Stimulated activated naive CD4-positive, alpha-beta T cell (primary cell): Measurements from ENCODE around the gene KRT38.
"Not testable (repeated sequence)": the region's sequence is repeated elsewhere in the genome, so short reads cannot be mapped to it uniquely, and the experiment has no call there.

Experiments
- DNase-seq, 6 experiments: peaks; one replicate each; lab custom pipeline; 2025; lab: John Stamatoyannopoulos, UW

Gene KRT38

DNA sequence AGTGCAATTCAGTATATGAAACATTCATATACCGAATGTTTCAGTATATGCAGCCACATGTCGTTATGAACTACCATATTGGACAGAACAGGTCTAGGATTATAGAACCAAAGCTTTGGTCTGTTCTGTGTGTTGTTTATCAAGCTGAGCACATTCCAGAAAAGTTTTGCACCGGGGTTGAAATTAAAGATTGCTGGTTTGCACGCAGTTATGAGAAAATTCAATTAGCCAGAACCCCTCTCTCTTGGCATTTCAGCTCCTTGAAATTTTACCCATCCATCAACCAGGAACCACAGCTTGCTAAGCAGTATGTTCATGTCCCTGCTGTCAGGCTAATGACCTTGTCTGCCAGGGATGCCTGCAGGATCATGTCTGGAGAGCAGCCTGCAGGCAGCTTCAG, 16.9 kb upstream of the KRT38 start:
- no peak for DNase-seq

DNA sequence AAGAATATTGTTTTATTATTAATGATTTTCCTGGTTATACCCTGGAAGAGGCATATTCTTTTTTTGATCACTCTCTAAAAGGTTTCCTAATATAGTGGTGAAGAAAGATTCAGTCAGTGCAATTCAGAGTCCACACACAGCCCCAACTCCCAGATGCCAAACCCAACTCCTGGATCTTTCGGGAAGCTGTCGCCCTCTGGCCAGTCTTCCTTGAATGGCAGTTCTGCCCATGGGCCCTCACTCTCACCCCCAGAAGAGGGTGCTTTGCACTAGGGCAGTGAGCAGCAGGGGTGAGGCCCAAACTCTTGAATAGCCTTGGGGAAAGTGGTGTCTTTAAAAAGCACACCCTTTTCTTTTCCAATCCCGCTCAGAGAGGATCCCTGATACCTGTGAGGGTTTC, 15.4 kb upstream of the KRT38 start:
- no peak for DNase-seq

DNA sequence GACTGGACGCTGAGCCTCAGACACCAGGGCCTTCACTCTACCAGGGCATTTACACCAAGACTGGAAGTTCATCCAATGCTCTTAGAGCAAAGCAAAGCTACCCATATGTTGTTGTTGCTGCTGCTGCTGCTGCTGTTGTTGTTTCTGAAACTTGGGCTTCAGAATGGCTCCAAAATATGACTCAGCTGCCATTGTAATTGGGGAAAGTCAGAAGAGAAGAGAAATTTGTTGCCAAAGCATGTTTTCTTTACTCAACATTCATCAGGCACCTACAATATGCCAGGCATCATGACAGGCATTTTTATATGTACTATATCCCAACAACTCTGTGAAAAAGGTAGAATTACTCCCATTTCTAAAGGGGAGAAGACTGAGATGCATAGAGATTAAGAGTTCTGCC, 14.5 kb upstream of the KRT38 start:
- no peak for DNase-seq

DNA sequence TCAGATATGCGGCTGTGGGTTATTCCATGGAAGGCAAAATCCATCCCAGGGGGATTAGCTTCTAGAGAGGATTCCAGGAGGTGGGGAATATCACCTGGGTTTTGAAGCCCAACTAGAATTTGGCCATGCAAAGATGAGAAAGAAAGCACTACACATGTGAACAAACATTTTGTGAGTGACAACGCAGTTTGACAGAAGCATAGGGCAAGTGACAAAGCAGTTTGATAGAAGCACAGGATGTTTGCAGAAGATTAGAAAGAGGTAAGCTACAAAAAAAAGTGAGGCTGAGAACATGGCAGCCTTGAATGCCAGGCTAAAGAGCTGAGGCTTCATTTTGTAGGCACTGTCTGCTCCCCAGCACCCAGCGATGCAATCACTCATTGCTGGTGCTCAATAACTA, 12.3 kb upstream of the KRT38 start:
- no peak for DNase-seq

DNA sequence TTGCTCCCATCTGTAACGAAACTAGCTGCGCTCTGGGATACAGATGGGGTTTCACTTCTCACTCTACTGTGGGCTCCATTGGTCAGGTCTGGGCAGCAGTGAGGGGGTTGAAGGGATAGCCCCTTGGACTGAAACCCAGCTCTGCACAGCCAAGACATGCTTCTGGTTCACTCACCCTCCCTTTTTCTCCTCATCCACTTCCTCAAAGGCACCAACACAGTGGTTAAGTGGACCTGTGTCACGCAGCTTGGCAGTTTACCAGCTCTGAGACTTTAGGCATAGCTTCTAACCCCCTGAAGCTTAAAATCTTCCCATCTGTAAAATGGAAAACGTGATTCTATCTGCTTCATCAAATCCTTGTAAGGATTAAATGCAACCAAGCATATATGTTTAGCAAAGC, 11.5 kb upstream of the KRT38 start:
- DNase-seq, result no peak

DNA sequence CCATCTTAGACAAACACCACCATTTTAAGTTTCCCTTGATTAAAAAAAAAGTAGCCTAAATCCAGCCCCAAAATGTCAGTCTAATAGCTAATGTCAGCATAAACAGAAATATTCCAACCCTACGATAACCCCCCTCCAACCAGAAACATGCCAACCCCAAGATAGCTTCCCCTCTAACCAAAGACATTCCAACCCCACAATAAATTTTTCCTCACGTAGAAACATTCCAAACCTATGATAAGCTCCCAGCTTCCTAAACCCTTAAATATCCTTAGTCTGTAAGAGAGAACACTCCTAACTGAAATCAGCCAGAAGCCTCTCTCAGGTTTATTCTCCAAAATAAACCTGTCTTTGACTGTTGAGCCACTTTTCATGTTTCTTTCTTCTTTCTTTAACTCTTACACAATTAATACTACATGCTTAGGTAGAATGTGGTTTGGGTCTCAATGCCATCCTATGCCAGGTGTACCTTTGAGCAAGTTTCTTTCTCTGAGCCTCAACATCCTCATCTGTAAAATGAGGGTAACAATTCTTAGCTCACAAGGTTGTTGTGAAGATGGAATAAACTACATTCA, 10.5 kb upstream of the KRT38 start:
- DNase-seq, result no peak

DNA sequence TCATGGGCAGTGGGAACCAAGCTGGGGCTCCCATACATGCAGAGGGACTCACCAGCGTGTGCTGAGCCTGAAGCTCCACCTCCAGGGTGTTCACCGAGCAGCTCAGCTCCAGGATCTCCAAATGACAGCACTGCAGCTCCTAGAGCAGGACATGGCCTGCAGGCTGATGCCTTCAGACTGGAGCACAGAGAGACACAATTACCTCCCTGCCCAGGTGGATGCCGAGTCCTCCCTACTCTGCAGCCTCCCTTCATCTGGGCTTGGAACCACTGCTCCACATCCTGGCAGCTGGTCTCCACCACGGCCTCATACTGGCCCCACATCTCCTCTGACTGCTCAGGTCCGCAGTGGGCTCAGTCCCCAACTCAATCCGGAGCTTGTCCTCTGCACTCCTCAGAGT, 8.2 kb upstream of the KRT38 start:
- DNase-seq, result no peak

DNA sequence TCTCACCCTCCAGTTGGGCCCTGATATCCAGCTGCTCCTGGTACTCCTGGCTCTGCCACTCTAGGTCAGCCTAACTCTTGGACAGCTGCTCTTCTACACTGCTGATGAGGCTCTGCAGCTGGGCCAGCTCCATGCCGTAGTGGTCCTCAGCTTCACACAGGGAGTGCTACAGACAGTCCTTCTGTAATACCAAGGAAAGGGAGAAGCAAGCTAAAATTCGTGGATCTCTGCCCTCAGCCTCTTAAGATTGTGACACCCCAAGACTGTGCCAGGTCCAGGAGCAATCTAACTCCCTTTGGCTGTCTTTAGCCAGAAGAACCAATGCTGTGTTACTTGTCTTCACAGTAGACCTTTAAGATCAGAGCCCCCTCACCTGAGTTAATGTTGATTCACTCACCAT, 7.7 kb upstream of the KRT38 start:
- DNase-seq, result no peak

DNA sequence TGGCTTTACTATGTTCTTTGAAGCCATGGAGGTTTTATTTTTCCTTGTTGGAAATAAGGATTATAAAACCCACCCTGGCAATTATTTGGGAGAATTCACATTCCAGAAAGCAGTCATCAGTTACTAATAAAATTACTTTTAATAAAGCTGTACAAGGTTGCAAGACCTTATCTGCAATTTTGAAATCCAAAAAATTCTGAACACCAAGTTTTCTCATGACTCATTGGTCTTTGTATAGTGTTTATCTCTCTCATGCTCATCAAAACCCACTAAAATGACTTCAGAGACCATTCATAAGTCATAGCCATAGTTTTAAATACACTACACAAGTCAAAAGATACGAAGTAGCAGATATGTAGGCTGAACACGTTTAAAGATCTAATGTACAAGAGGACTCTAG, 6.0 kb upstream of the KRT38 start:
- DNase-seq, result no peak

DNA sequence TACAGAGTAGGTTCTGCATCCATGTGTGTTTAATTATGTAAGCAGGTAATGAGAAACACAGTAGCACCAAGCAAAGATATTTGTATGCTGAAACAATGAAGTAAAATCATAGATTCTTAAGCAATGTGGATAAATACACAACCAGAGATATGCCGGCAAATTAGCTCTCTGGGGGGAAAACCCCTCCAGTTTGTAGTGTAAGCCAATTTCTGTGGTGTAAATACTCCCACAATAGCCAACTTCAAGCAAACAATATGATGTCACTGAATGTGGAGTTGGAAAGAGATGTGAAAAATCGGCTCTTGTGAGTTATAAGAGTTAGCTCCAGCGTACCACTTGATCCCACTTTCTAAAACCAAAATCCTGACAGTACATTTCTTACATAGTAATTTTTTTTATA, 3.9 kb upstream of the KRT38 start:
- no peak for DNase-seq

DNA sequence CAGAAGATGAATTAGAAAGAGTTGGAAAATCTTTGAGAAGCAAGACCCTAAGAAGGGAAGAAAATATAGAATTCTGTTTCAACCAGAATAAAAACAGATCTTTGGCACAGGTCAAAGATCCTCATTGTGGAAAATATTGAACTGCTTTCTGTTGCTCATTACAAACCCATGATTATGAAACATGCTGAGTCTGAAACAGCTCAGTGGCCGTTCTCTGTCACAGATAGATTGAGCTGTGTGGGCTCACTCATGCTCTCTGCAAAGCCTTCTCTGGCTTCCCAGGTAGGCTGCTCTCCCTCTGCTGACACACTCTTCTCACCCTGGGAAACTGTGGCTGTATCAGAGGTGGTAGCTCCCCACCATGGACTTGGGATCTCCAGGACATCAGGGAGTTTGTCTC, 3.4 kb upstream of the KRT38 start:
- DNase-seq, result no peak

DNA sequence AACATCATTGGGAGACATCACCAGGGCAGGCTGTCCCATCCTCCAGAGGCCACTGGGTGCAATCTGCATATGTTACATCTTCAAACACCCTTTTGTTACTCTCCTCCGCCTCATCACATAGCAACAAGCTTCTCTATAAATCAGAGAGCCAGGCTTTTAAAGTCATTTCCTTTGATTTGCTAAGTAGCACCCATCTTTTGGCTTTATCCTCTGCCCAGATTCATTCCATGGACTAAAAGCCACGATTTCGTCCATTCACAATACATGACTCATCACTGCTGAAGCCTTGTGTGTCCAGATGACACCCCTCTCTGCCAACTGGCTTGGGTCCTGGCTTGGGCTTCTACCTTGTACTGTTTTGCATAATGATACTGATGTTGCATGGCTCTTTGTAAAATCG, 2.0 kb upstream of the KRT38 start:
- DNase-seq, result no peak

DNA sequence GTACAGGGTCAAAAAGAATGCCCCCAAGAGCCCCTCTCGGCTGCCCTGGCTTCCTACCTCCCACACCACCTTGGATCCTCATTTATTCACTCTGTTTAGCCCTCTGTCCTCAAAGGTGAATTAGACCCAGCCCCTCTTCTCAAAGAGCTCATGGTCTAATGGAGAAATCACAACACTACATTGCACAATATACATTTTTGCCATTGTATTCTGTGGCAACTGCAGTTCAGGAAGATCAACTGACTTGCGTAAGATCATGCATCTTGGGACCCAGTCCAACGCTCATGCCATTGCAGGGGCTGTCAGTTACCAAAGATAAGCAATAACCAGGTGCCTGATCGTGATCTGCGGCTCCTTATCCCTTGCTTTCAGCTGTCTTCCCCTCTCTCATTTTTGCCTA, 1.4 kb downstream of the KRT38 start:
- DNase-seq, result no peak

DNA sequence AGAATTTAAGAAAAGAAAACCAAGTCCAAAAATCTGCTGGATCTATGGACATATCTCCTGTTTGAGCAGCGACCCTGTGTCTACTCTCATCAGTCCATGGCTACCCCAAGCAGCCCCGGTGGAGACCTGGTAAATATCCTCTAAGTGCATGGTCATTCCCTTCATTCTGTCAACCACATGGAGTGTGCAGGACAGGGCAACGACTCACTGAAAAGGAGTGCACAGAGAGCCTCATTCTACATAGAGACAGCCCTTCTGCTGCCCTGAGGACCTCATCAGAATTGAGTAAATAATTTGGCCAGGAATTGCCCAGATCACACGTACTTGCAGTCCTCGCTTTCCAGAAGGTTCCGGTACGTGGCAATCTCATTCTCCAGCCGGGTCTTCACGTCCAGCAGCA, 3.0 kb downstream of the KRT38 start:
- DNase-seq, result no peak

DNA sequence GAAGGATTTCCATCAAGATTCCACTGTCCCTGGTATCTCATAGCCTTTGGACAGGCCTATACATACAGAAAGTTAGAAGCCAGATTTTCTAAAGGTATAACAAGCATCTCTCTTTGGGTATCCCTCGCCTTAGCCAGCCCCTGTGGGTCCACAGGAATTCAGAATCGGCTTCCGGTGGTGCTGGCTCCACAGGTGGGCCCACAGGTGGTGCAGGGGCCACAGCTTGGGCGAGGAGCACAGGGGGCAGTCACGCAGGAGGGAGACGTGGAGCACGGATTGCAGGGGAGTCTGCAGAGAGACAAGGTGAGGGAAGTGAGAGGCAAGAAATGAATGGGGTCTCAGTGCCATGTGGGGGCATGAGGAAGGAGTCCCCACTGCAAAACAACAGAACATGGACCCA, 3.5 kb downstream of the KRT38 start:
- no peak for DNase-seq

DNA sequence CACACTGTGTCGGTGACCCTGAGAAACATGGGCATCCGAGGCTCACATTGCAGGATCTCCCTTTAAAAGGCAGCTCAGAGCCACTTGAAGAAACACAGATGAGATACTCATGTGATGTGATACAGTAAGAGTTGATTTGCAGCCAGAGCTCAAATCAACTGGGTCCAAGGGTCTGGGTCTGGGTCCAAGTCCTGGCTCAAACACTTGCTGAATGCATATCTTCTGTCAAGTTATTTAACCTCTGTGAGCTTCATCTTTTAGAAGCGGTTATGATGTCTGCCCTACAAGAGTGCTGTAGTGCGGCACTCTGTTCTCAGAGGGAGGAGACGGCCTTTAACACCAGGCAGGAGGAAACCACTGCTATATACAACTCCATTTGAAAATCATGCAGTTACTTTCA, 6.4 kb downstream of the KRT38 start:
- no peak for DNase-seq

DNA sequence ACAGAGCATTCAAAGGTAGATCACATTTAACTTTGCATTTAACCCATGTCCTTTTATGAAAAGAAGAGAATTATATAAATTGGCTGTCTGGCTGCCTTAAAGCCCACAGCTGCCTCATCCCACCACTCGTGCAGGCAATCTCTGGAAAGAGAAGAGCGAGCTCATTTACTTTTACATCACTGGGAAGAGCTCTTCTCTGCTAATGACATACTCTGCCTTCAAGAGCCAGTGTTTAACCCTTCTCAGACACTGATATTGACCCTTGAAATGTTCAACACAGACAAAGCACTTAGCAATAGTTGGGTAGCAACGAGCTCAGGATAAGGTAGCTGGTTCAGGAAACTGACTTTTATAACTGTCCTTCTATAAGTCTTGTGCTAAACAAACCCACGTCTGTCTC, 6.8 kb downstream of the KRT38 start:
- DNase-seq, result no peak

DNA sequence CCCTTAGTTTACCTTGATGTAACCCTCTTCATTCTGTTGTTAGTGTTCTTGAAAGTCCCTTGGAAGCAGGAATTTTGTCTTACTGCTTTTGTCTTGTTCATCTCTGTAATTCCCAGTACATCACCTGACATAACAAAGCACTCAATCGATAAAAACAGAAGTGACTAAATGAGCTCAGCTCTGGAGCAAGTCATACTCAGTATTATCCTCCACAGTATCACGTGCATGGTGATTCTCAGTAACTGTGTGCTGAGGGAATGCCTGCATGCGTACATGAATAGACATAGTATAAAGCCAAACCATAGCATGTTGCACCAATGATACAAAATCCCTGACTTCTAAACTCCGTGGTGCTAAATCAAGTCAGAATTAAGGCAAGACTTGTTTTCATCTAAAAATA, 7.2 kb downstream of the KRT38 start:
- DNase-seq, result no peak

DNA sequence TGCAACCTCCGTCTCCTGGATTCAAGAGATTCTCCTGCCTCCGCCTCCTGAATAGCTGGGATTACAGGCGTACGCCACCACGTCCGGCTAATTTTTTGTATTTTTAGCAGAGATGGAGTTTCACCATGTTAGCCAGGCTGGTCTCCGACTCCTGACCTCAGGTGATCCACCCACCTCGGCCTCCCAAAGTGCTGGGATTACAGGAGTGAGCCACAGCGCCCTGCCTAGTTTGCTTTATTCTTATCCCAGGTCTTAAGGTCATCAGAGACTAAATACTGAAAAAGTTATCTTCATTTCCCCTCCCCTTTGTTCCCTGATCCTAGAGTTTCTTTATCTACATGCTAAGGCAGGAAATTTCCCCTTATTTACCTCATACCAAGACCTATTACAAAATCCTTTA, 10.4 kb downstream of the KRT38 start:
- DNase-seq, result not testable (repeated sequence)

DNA sequence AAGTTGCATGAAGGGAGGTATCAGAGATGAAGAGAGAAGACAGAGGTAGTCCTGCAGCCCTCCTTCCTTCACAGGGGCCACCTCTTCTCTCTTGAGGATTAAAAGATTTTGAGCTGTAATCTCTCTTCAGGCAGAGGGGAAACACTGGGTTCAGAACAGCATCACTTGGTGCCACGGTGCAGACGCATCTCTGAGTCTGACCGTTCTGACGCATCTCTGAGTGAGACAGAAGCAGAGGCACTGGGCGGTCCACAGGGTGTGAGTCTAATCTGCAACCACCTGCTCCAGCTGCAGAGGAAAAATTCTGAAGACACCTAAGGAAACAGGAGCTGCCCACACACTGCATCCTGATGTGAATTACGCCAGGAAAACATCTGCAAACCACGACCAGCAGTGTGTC, 11.1 kb downstream of the KRT38 start:
- DNase-seq, result no peak

DNA sequence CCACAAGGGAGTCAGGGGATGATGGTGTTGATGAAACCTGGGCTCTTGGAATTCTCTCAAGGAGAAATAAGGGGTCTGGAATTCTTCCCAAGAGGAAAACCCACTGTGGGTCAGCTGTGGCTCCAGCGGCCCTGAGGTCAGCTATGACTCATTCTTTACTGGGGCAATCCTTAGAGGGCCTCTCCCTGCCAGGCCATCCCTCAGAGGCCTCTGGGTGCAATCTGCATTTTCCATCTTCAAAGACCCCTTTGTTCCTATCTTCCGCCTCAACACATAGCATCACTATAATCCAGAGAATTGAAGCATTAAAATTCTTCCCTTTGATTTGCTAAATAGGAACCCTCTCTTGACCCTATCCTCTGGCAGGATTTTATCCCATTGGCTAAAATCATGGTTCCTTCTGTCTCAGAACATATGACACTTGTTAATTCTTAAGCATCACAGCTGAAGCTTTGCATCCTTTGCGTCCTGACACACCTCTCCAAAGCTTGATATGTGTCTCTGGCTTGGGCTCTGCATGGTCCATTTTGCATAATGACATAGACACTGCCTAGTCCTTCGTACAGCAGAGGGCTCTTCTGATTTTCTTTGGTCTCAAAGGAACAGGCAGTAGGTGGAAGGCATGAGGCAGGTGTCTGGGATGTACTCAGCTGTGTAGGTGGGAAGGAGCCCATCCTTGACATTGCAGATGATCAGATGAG, 12.0 kb downstream of the KRT38 start:
- no peak for DNase-seq

DNA sequence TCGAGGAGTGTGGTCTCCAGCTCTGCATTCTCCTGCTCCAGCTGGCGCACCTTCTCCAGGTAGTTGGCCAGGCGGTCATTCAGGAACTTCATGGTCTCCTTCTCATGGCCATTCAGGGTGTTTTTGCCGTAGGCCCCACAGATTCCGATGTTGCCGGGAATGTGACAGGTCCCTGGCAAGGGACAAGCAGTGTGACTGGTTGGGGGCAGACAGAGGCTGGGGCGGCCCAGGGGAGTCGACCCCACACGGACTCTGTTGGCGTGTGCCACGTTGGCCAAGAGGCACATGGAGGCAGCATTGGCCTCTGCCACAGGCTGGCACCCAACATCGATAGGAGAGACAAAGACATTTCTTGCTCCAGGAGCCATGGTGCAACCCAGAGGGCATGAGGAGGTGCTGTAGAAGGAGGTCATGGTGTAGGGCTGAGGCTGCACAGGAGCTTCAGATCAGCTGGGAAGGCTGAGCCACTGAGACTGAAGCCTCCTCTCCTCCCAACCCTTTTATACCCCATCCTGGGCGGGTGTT, 16.6 kb downstream of the KRT38 start, which contains the start of gene KRT37:
Gene KRT37 (minus strand): TSS at position 475 of the 525 bp plus-strand sequence. CDS start 62 bp downstream, at position 413.
- no peak for DNase-seq

DNA sequence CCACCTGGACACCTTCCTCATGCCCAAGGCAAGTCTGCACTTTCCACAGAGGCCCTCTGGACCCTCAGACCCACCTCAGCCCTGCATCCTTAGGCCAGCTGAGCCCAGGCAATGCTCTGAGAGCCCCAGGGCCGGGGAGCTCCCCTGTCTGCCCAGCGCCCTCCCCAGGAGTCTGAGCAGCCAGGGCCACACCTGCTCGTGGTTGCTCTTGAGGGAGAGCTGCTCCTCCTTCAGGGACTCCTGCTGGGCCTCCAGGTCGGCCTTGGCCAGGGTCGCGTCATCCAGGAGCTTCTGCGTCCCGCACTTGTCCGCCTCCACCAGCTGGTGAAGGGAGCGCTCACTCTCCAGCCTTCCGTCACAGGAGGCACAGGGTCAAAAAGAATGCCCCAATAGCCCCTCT, 18.2 kb downstream of the KRT38 start:
- DNase-seq, result not testable (repeated sequence)

DNA sequence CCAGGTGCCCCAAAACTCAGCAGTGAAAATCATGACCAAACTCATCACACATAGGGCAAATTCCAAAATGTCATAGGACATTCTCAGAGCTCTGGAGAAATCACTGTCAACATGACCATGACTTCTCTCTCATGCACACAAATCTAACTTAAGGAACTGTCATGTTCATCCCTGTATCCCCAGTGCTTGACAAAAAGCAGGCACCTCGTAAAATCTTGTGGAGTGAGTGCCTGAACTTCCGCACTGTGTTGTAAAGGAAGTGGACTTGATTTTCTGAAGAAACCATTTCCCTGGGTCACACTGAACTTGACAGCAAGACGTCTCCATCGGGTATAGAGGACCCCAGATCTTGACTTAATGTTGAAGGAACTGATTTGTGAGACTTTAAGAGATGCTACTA, 19.2 kb downstream of the KRT38 start:
- no peak for DNase-seq
